T1000 (cell line): Measurements from ENCODE around the gene TOMM20.
"Not testable (repeated sequence)": the region's sequence is repeated elsewhere in the genome, so short reads cannot be mapped to it uniquely, and the experiment has no call there.

Experiments
- DNase-seq: peaks from one replicate; lab custom pipeline; 2025; ENCODE audit warnings: mixed read lengths; lab: John Stamatoyannopoulos, UW

TOMM20 gene

GRCh38 chr1:235128456-235129328 is at the start of gene TOMM20:
TSS of gene TOMM20 (minus strand) at chr1:235128837. CDS start at chr1:235128715, 122 bp downstream.
- peak; percentile 95 for DNase-seq

GRCh38 chr1:235176486-235176885 is 47.8 kb upstream of the TOMM20 start:
- no peak for DNase-seq

- no peak for DNase-seq
Measured at GRCh38 chr1:235169986-235170385, 41.3 kb upstream of the TOMM20 start.

GRCh38 chr1:235168375-235168774 is 39.7 kb upstream of the TOMM20 start:
- DNase-seq: no peak

- no peak for DNase-seq
Measured at GRCh38 chr1:235161685-235162327, 33.2 kb upstream of the TOMM20 start.

- peak; percentile 78 for DNase-seq
Measured at GRCh38 chr1:235160957-235161684, 32.5 kb upstream of the TOMM20 start, which contains the start of gene RBM34. TSS of gene RBM34 (minus strand) at chr1:235161250. CDS start at chr1:235161226, 24 bp downstream.

GRCh38 chr1:235160383-235160956 is 31.8 kb upstream of the TOMM20 start:
- no peak for DNase-seq

GRCh38 chr1:235159930-235160329 is 31.3 kb upstream of the TOMM20 start:
- DNase-seq: not testable (repeated sequence)

- DNase-seq: not testable (repeated sequence)
Measured at GRCh38 chr1:235159284-235159683, 30.6 kb upstream of the TOMM20 start.

GRCh38 chr1:235158680-235159079 is 30.0 kb upstream of the TOMM20 start:
- no peak for DNase-seq

- DNase-seq: no peak
Measured at GRCh38 chr1:235157150-235157549, 28.5 kb upstream of the TOMM20 start.

- DNase-seq: no peak
Measured at GRCh38 chr1:235156740-235157139, 28.1 kb upstream of the TOMM20 start.

- DNase-seq: no peak
Measured at GRCh38 chr1:235156265-235156664, 27.6 kb upstream of the TOMM20 start.

- no peak for DNase-seq
Measured at GRCh38 chr1:235152235-235152634, 23.6 kb upstream of the TOMM20 start.

- no peak for DNase-seq
Measured at GRCh38 chr1:235151033-235151432, 22.4 kb upstream of the TOMM20 start.

GRCh38 chr1:235149824-235150223 is 21.2 kb upstream of the TOMM20 start:
- no peak for DNase-seq

- DNase-seq: no peak
Measured at GRCh38 chr1:235147269-235147668, 18.6 kb upstream of the TOMM20 start.

GRCh38 chr1:235145639-235146038 is 17.0 kb upstream of the TOMM20 start:
- DNase-seq: no peak

- no peak for DNase-seq
Measured at GRCh38 chr1:235142991-235143390, 14.4 kb upstream of the TOMM20 start.

GRCh38 chr1:235139315-235139714 is 10.7 kb upstream of the TOMM20 start:
- DNase-seq: no peak

GRCh38 chr1:235138821-235139220 is 10.2 kb upstream of the TOMM20 start:
- DNase-seq: no peak

GRCh38 chr1:235136111-235136510 is 7.5 kb upstream of the TOMM20 start:
- DNase-seq: no peak
